HG03565 (cell line): ENCODE data around the gene KRTAP20-4.

Experiments used
- ATAC-seq: cut with Tn5 transposase; IDR thresholded peaks from one replicate; pipeline ENCODE4 v1.9.1; 2021; ENCODE audit warnings: mild to moderate bottlenecking, moderate library complexity; ENCODE audit not compliant: unreplicated experiment

The KRTAP20-4 gene

GRCh38 chr21:30646904-30647414 is 26.5 kb downstream of the KRTAP20-4 start:
- ATAC-seq = no peak

- no peak for ATAC-seq
Measured at GRCh38 chr21:30652891-30653290, 32.5 kb downstream of the KRTAP20-4 start.

GRCh38 chr21:30668776-30669175 is 48.3 kb downstream of the KRTAP20-4 start:
- no peak for ATAC-seq
